OCI-LY3 (cell line): ENCODE measurements around the gene SASH1.

ENCODE experiments used
- H2AFZ ChIP-seq: fragments of 200-600, 300-600 bp; shearing (Covaris generic); 2 replicates; pipeline ENCODE4 v1.6.0; 2014; ENCODE audit warnings: antibody characterized with exemption, low read depth, low read length
- H3K27ac ChIP-seq: fragments of 200-600, 300-600 bp; sonication (generic); 2 replicates; pipeline ENCODE4 v1.5.1; 2014; ENCODE audit warnings: mild to moderate bottlenecking, low read length, moderate library complexity, mixed read lengths
- H3K27me3 ChIP-seq: fragments of 200-600, 300-600 bp; sonication (generic); 2 replicates; pipeline ENCODE4 v1.6.1; 2014; ENCODE audit warnings: low read depth, low read length, mixed read lengths
- H3K36me3 ChIP-seq: fragments of 200-600, 300-600 bp; sonication (generic); replicated peaks from 2 replicates; pipeline ENCODE3; 2014; ENCODE audit warnings: low read depth, low read length, mixed read lengths
- H3K4me1 ChIP-seq: fragments of 300-600, 200-600 bp; sonication (generic); 2 replicates; pipeline ENCODE4 v1.6.1; 2014; ENCODE audit warnings: low read length, mixed read lengths
- H3K4me2 ChIP-seq: fragments of 200-600, 300-600 bp; sonication (generic); 2 replicates; pipeline ENCODE4 v1.6.1; 2014; ENCODE audit warnings: low read length, mixed read lengths
- H3K4me3 ChIP-seq: fragments of 300-600, 200-600 bp; sonication (generic); 2 replicates; pipeline ENCODE4 v1.5.1; 2014; ENCODE audit warnings: antibody characterized with exemption, mild to moderate bottlenecking, low read length, moderate library complexity
- H3K79me2 ChIP-seq: fragments of 300-600, 200-600 bp; shearing (Covaris generic); 2 replicates; pipeline ENCODE4 v1.6.1; 2014; ENCODE audit warnings: mild to moderate bottlenecking, low read length, mixed read lengths
- H3K9ac ChIP-seq: fragments of 300-600, 200-600 bp; shearing (Covaris generic); 2 replicates; pipeline ENCODE4 v1.6.0; 2014; ENCODE audit warnings: mild to moderate bottlenecking, low read length, moderate library complexity
- H3K9me3 ChIP-seq: fragments of 200-600, 300-600 bp; shearing (Covaris generic); 2 replicates; pipeline ENCODE4 v1.6.1; 2014; ENCODE audit warnings: low read length, mixed read lengths; ENCODE audit not compliant: insufficient read depth
- H4K20me1 ChIP-seq: fragments of 200-600, 300-600 bp; sonication (generic); 2 replicates; pipeline ENCODE4 v1.6.1; 2016; ENCODE audit warnings: low read length, mixed read lengths; ENCODE audit not compliant: insufficient read depth
- CTCF ChIP-seq: fragments of 200-600, 300-600 bp; sonication (generic); IDR thresholded peaks from 2 replicates; pipeline ENCODE4 v1.5.1; 2014; ENCODE audit warnings: antibody characterized with exemption, low read length, low read depth
- EZH2phosphoT487 ChIP-seq: fragments of 200-600 bp; shearing (Covaris generic); IDR thresholded peaks from 2 replicates; pipeline ENCODE4 v1.6.1; 2018; ENCODE audit warnings: antibody characterized with exemption, mixed run types, low read depth

The SASH1 gene

GRCh38 chr6:148500402-148500801, 157.8 kb downstream of the SASH1 start:
- H3K4me1 ChIP-seq = no peaks in the 10 kb centered on the region
- no peak overlapping the region for H2AFZ ChIP-seq
- TF ChIP-seq CTCF = no peak
- TF ChIP-seq EZH2phosphoT487 = no peak
- H3K27ac ChIP-seq = no peak overlapping the region
- no peak overlapping the region for H3K4me2 ChIP-seq
- no peaks in the 10 kb centered on the region for H3K36me3 ChIP-seq
- H3K9ac ChIP-seq = no peak overlapping the region
- peaks cover 33% of the 10 kb centered on the region for H3K27me3 ChIP-seq
- H3K4me3 ChIP-seq = no peak overlapping the region
- H4K20me1 ChIP-seq = no peaks in the 10 kb centered on the region
- no peaks in the 10 kb centered on the region for H3K9me3 ChIP-seq
- H3K79me2 ChIP-seq = no peaks in the 10 kb centered on the region

- H3K4me3 ChIP-seq = no peak overlapping the region
- H3K27ac ChIP-seq = no peak overlapping the region
- H3K4me1 ChIP-seq = no peaks in the 10 kb centered on the region
- H3K9me3 ChIP-seq = no peaks in the 10 kb centered on the region
- no peak overlapping the region for H3K4me2 ChIP-seq
- H3K9ac ChIP-seq = no peak overlapping the region
- no peaks in the 10 kb centered on the region for H3K79me2 ChIP-seq
- no peak overlapping the region for H2AFZ ChIP-seq
- no peak for TF ChIP-seq EZH2phosphoT487
- TF ChIP-seq CTCF = no peak
- H4K20me1 ChIP-seq = no peaks in the 10 kb centered on the region
- no peaks in the 10 kb centered on the region for H3K36me3 ChIP-seq
- peaks cover 33% of the 10 kb centered on the region for H3K27me3 ChIP-seq
These were observed 158.5 kb downstream of the SASH1 start for GRCh38 chr6:148501178-148501590.

- Histone ChIP-seq H2AFZ (no peak overlapping the region), H3K4me2 (no peak overlapping the region)
These were observed 159.6 kb downstream of the SASH1 start for GRCh38 chr6:148502083-148502772.

DNA sequence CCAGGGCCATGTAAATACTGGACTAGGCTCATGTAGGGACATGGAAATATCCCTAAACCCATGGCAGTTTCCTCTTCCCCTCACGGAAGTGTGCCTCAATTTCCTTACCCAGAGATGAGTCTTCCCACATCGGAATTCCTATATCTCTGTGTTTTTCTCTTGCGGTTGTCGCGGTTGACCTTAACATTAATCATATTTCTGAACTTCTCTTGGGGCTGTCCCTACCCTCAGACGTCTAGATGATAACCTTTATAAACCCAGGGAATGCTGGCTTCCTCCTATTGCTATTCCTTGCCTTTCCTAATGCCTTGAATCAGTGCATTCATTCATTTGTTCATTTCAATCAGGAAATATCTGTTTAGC, 160.1 kb downstream of the SASH1 start:
- H3K79me2 ChIP-seq = no peaks in the 10 kb centered on the region
- no peak overlapping the region for H3K9ac ChIP-seq
- no peak overlapping the region for H3K4me2 ChIP-seq
- no peak for TF ChIP-seq CTCF
- H3K4me3 ChIP-seq = no peak overlapping the region
- H3K27ac ChIP-seq = no peak overlapping the region
- no peaks in the 10 kb centered on the region for H4K20me1 ChIP-seq
- no peak overlapping the region for H2AFZ ChIP-seq
- no peaks in the 10 kb centered on the region for H3K9me3 ChIP-seq
- H3K27me3 ChIP-seq = peaks cover 47% of the 10 kb centered on the region
- no peaks in the 10 kb centered on the region for H3K4me1 ChIP-seq
- no peaks in the 10 kb centered on the region for H3K36me3 ChIP-seq

More at GRCh38 chr6:148502083-148502772, 159.6 kb downstream of the SASH1 start:
- H3K79me2 ChIP-seq = no peaks in the 10 kb centered on the region
- H3K27ac ChIP-seq = no peak overlapping the region
- H3K4me3 ChIP-seq = no peak overlapping the region
- peaks cover 41% of the 10 kb centered on the region for H3K27me3 ChIP-seq
- H3K9ac ChIP-seq = no peak overlapping the region
- H3K9me3 ChIP-seq = no peaks in the 10 kb centered on the region
- TF ChIP-seq CTCF (no peak), EZH2phosphoT487 (no peak)
- no peaks in the 10 kb centered on the region for H4K20me1 ChIP-seq
- no peaks in the 10 kb centered on the region for H3K4me1 ChIP-seq
- H3K36me3 ChIP-seq = no peaks in the 10 kb centered on the region
